Mucosa of stomach (tissue), 1 donor: ENCODE results near the gene LRPAP1.

Experiments
- H3K27me3 ChIP-seq: one replicate; pipeline ENCODE4 v1.7.0; 2013; ENCODE audit warnings: mild to moderate bottlenecking, low read length; ENCODE audit not compliant: control insufficient read depth, insufficient read depth
- H3K36me3 ChIP-seq: one replicate; pipeline ENCODE4 v1.7.0; 2013; ENCODE audit warnings: low read length; ENCODE audit not compliant: control insufficient read depth, insufficient read depth
- H3K4me1 ChIP-seq: one replicate; pipeline ENCODE4 v1.7.0; 2013; ENCODE audit warnings: mild to moderate bottlenecking, low read length; ENCODE audit not compliant: control insufficient read depth, insufficient read depth
- H3K4me3 ChIP-seq: one replicate; pipeline ENCODE4 v1.7.0; 2013; ENCODE audit warnings: low read length
- H3K9ac ChIP-seq: one replicate; pipeline ENCODE4 v1.7.0; 2013; ENCODE audit warnings: mild to moderate bottlenecking, low read length, moderate library complexity
- H3K9me3 ChIP-seq: one replicate; pipeline ENCODE4 v1.7.0; 2013; ENCODE audit warnings: mild to moderate bottlenecking, low read length, moderate library complexity; ENCODE audit not compliant: control insufficient read depth
- donor health status: Pancreatic carcinoma.

LRPAP1 gene

DNA sequence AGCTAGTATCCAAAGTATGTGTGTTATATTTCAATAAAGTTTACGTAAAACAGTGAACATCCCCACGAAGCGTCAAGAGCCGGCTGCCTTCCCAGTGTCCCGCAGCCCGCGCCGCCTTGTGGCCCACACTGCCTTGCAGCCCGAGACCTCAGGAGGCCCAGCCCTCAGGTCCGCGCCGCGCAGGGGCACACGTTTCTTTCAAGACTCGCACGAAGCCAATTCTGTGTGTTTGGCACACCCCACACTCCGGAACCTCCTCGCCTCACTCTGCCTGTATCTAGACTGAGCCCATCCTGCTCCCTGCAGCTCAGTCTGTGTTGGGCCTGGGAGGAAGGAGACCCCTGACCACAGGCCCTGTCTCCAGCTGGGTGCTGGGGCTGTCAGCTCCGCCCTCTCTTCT, 5.8 kb downstream of the LRPAP1 start:
- peaks cover 6% of the 10 kb centered on the region for H3K36me3 ChIP-seq
- no peak overlapping the region for H3K4me3 ChIP-seq
- no peak overlapping the region for H3K9ac ChIP-seq
- H3K27me3 ChIP-seq, result no peaks in the 10 kb centered on the region
- H3K9me3 ChIP-seq, result no peaks in the 10 kb centered on the region
- H3K4me1 ChIP-seq, result peaks cover 19% of the 10 kb centered on the region

DNA sequence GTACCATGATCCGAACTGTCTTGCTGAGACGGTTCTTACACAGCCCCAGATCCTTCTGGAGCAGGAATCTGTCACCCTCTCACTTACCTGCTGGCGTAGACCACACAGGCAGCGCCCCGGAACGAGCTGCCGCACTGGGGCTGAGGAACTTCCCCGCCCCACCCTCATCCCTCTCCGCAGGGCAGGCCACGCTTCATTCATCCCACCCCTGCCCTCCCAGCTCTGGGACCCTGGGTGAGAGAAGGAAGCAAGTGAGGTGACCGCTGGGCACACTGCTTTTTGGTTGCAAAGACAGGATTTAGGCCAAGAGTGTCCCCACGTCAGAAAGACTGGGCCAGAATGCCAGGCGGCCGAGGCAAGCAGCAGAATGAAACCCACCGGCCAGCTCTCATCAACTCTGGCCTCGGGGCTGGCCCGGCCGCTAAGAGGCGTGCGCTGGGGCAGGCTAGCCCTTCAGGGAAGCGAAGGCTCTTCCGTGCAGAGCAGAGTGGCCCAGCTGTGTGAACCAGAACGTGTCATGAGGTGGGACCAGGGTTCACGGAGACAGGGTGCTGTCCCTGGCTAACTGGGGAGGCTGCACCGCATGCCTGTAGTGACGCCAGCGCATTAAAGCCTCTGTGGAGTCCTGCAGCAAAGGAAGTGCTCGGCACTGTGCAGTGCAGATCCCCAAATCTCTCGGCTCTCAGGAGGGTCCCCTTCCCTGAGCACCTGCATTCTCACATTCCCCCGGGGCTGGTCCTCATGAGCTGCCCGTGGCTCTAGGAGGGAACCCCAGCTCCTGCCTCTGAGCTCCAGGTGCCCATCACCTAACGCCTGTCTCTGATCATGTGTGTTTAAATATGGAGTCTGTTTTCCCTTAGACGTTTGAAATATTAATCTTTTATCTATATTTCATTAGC, 6.4 kb downstream of the LRPAP1 start:
- no peaks in the 10 kb centered on the region for H3K27me3 ChIP-seq
- H3K9me3 ChIP-seq, result no peaks in the 10 kb centered on the region
- H3K9ac ChIP-seq, result no peak overlapping the region
- no peak overlapping the region for H3K4me3 ChIP-seq
- H3K36me3 ChIP-seq, result peaks cover 6% of the 10 kb centered on the region
- peaks cover 12% of the 10 kb centered on the region for H3K4me1 ChIP-seq

DNA sequence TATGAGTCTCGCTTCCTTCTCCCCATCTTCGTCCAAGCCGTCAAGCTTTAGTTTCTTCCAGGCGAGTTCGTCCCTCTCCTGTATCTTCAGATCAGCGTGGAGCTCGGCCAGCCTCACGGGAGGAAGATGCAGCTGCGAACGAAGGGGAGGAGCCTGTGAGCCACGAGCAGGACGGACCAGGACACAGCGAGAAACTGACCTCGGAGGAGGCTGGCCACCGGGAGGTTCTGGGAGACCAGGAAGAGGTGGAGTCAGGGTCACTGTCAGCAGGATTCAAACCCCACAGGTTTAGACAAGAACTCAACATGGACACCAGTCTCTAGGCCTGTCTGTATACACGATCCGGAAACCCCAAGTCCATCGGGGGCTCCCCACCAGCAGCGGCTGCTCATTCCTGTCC, 7.3 kb downstream of the LRPAP1 start:
- Histone ChIP-seq H3K4me3 (no peak overlapping the region), H3K4me1 (peaks cover 4% of the 10 kb centered on the region), H3K36me3 (peaks cover 7% of the 10 kb centered on the region), H3K9ac (no peak overlapping the region), H3K27me3 (no peaks in the 10 kb centered on the region), H3K9me3 (no peaks in the 10 kb centered on the region)

DNA sequence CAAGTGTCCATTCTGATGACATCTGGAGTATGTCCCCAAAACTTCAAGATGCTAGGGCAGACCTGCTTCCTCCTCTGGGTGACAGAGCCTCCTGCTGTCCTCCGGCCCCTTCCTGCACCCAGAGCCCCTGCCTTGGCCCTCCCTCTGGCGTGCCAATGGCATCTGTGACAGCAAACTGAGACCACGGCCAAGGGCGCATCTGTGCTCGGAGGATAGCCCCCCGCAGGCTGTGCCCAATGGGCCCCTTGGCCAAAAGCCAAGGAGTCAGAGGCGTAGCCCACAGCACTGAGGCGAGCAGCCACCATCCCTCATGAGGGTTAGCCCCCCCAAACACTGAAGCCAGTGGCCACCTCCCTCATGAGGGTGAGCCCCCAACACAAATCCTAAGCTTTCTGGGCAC, 7.9 kb downstream of the LRPAP1 start:
- Histone ChIP-seq H3K4me1 (no peaks in the 10 kb centered on the region), H3K9ac (no peak overlapping the region), H3K36me3 (peaks cover 7% of the 10 kb centered on the region), H3K27me3 (no peaks in the 10 kb centered on the region), H3K4me3 (no peak overlapping the region), H3K9me3 (no peaks in the 10 kb centered on the region)

DNA sequence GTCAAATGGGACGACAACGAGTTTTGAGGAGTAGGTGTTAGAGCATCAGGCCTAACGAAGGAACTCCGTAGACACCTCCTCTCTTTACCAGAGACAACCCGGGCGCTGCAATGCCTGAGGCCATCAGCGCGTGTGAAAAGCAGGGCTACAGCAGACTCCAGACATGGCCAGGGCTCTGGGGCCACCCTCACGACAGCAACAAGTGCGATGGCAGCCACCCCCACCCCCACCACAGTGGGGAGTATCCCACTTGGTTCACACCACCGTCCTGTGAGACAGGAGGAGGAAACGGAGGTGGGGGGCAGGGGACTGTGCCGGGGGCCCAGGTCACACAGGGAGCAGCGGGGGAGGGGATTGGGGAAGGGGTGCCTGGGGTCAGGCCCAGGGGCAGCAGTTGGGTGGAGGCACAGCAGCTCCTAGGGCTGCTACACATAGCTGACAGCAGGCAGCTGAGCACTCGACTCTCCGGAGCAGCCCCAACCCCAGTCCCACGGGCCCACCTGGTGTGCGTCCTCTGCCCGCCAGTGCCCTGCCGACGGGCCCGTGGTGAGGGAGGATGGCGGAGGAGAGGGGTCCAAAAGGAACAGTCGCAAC, 8.5 kb downstream of the LRPAP1 start:
- Histone ChIP-seq H3K4me3 (no peak overlapping the region), H3K4me1 (no peaks in the 10 kb centered on the region), H3K9me3 (no peaks in the 10 kb centered on the region), H3K27me3 (no peaks in the 10 kb centered on the region), H3K36me3 (peaks cover 8% of the 10 kb centered on the region), H3K9ac (no peak overlapping the region)

DNA sequence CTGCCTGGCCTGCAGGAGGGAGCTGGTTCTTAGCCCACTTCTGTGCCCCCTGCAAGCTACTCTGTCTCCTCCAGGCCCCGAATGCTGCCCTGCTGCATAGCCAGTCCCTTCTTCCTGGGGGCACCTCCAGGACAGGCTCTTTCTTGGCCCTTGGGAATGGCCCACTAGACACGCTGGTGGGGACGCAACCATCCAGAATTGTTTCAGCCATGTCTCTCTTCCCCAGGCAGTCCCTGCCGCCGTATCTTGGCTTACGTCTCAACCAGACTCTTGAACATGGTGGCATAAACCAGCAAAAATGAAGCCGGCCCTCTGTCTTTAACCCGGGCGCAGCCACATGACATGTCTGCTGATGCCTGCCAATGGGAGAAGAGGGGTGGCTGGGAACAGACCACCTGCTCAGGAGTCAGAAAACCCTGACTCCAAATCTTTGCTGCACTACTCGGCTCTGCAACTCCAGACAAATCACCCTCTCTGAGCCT, 9.0 kb downstream of the LRPAP1 start:
- Histone ChIP-seq H3K27me3 (no peaks in the 10 kb centered on the region), H3K4me1 (no peaks in the 10 kb centered on the region), H3K4me3 (no peak overlapping the region), H3K36me3 (peaks cover 8% of the 10 kb centered on the region), H3K9me3 (no peaks in the 10 kb centered on the region), H3K9ac (no peak overlapping the region)

DNA sequence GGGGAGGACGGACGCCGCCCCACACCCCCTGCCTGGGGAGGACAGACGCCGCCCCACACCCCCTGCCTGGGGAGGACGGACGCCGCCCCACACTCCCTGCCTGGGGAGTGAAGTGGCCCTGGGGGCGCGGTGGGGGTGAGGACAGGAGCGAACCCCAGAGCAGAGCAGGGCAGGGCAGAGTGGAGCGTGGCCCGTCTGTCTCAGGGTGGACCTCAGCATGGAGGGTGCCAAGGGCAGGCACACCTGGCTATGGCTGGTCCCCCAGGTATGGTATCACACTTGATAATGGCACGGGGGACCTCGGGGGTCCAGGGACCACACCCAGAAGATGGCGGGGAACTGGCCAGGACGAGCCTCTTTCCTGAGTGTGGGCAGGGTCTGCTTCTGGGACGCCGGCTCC, 9.6 kb downstream of the LRPAP1 start:
- H3K27me3 ChIP-seq, result no peaks in the 10 kb centered on the region
- no peaks in the 10 kb centered on the region for H3K9me3 ChIP-seq
- H3K4me1 ChIP-seq, result no peaks in the 10 kb centered on the region
- H3K9ac ChIP-seq, result no peak overlapping the region
- no peak overlapping the region for H3K4me3 ChIP-seq
- H3K36me3 ChIP-seq, result peaks cover 8% of the 10 kb centered on the region

DNA sequence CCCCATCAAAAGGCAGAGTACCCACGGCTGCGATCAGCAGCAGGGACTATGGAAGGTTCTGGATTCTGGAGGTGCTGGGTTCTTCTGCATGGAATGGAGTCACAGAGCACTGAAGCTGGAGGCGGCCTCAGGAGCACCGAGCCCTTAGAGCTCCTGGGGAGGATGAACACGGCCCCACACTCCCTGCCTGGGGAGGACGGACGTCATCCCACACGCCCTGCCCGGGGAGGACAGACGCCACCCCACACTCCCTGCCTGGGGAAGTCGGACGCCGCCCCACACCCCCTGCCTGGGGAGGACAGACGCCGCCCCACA, 9.9 kb downstream of the LRPAP1 start:
- Histone ChIP-seq H3K4me3 (no peak overlapping the region), H3K4me1 (no peaks in the 10 kb centered on the region), H3K27me3 (no peaks in the 10 kb centered on the region), H3K9me3 (no peaks in the 10 kb centered on the region), H3K9ac (no peak overlapping the region), H3K36me3 (peaks cover 12% of the 10 kb centered on the region)

DNA sequence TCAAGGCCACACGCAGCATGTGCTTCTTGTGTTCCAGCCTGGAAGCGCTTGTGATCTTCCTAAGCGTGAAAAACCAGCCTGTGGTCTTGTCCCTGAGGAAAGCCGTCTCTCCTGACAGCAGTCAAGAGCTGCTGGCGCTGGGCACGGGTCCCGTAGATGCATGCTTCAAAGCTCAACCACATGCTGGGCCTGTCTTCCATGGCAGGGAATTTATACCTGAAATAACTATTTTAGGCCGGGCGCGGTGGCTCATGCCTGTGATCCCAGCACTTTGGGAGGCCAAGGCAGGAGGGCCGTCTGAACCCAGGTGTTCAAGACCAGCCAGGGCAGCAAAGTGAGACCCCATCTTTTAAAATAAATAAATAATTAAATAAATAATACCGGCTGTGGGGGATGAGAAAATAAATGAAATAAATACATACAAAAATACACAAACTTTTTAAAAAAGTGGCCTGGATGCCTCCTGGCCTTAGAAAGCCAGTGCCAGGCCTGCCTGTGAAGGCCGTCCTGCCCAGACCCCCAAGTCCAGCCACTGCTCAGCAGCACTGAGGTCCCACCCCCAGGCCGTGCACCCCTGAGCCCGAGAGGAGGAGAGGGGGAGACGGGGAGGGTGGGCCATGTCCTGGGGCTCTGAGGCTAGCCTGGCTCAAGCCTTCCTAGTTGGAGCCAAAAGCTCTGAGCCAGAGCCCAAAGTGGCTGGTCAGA, 10.4 kb downstream of the LRPAP1 start:
- Histone ChIP-seq H3K27me3 (no peaks in the 10 kb centered on the region), H3K9me3 (no peaks in the 10 kb centered on the region), H3K4me1 (no peaks in the 10 kb centered on the region), H3K9ac (no peak overlapping the region), H3K36me3 (peaks cover 17% of the 10 kb centered on the region), H3K4me3 (no peak overlapping the region)

DNA sequence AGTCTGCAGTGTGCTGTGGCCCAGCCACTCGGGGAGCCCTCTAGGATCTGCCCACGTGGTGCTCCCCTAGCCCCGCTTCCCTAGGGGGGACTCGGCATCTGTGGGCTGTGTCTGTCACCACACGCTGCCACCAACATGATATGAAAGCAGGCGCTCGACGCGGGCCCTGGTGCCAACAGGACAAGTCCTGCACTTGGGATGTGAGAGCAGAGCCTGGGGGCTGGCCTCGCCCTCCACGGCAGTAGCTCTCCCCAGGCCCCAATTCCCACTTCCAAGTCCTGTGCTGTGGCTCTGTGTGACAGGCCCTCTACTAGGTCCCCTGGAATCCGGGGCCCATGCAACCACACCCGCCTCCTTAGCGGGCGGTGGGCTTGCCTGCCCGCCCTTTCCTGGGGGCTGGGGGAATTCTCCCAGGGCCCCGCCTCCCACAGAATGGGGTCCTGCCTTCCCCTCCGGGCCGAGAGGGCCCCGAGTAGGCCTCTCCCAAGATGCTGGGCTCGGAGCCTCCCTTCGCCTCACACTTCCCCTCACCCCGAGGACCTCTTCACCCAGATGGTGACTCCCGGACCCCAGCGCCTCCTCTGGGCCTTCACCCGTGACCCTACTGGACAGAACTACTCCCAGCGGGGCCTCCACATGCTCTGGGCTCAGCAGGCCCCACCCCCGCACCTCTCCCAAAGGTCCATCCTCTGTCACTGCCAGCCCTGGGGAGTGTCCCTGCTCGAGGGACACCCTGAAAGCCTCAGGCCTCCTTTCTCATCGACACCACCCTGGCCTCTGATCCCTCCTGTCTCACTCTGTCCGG, 11.2 kb downstream of the LRPAP1 start:
- Histone ChIP-seq H3K36me3 (peaks cover 17% of the 10 kb centered on the region), H3K4me3 (no peak overlapping the region), H3K9ac (no peak overlapping the region), H3K4me1 (no peaks in the 10 kb centered on the region), H3K9me3 (no peaks in the 10 kb centered on the region), H3K27me3 (no peaks in the 10 kb centered on the region)

DNA sequence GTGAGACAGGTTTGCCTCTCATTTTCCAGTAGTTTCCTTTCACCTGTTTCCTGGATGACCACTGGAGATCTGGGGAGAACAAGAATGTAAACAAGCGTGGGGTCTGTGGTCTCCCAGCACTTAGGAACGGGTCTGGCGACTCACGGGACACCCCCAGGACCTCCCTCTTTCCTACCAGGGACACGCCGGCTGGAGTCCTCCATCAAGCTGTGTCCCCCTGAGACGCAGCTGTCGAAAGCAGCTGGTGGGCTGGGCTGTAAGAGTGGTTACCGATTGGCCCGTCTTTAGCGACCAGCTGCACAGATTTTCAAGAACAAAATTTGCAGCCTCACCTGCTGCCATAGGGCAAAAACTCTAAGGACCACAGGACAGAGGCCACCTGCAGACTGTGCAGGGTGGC, 11.9 kb downstream of the LRPAP1 start:
- no peaks in the 10 kb centered on the region for H3K9me3 ChIP-seq
- H3K9ac ChIP-seq, result no peak overlapping the region
- H3K27me3 ChIP-seq, result no peaks in the 10 kb centered on the region
- H3K4me1 ChIP-seq, result peaks cover 3% of the 10 kb centered on the region
- peaks cover 17% of the 10 kb centered on the region for H3K36me3 ChIP-seq
- H3K4me3 ChIP-seq, result no peak overlapping the region
